Progenitor cell of endocrine pancreas (in vitro differentiated cells): Measurements from ENCODE around the gene RAB1A. TPM values are rescaled to one million over a fixed set of nuclear protein-coding genes. Genes with fewer than 3 reads are reported as not detected.

Experiments
- DNase-seq: peaks from one replicate; pipeline ENCODE4 v3.0.0; 2021; ENCODE audit warnings: low spot score; ENCODE audit not compliant: unreplicated experiment
- H3K27ac Mint-ChIP-seq: 2 replicates; pipeline ENCODE4 v1.8.0; 2021; ENCODE audit warnings: mild to moderate bottlenecking, moderate library complexity, mixed read lengths
- H3K27me3 Mint-ChIP-seq: 2 replicates; pipeline ENCODE4 v1.8.0; 2021; ENCODE audit warnings: mixed read lengths
- H3K36me3 Mint-ChIP-seq: 2 replicates; pipeline ENCODE4 v1.8.0; 2022; ENCODE audit warnings: mixed read lengths; ENCODE audit not compliant: insufficient read depth
- H3K4me1 Mint-ChIP-seq: 2 replicates; pipeline ENCODE4 v1.8.0; 2021; ENCODE audit warnings: low read depth, mixed read lengths
- H3K4me3 Mint-ChIP-seq: 2 replicates; pipeline ENCODE4 v1.8.0; 2021; ENCODE audit warnings: low read depth, mild to moderate bottlenecking, moderate library complexity, mixed read lengths
- H3K9me3 Mint-ChIP-seq: 2 replicates; pipeline ENCODE4 v1.8.0; 2021; ENCODE audit warnings: low read depth, mixed read lengths
- total RNA-seq: library from RNA; stranded (reverse); gene quantifications from 2 replicates; pipeline ENCODE4 v1.2.1, GENCODE V29; 2021
- TF ChIP-seq, protein P1 (sequence below): fragments of 200-600 bp; sonication (generic); IDR thresholded peaks from one replicate; pipeline ENCODE4 v1.5.0; 2021; ENCODE audit warnings: antibody characterized with exemption, mild to moderate bottlenecking; ENCODE audit not compliant: unreplicated experiment

The RAB1A gene
- total RNA-seq, 1 donor from 2014 or later, result 134 TPM

DNA sequence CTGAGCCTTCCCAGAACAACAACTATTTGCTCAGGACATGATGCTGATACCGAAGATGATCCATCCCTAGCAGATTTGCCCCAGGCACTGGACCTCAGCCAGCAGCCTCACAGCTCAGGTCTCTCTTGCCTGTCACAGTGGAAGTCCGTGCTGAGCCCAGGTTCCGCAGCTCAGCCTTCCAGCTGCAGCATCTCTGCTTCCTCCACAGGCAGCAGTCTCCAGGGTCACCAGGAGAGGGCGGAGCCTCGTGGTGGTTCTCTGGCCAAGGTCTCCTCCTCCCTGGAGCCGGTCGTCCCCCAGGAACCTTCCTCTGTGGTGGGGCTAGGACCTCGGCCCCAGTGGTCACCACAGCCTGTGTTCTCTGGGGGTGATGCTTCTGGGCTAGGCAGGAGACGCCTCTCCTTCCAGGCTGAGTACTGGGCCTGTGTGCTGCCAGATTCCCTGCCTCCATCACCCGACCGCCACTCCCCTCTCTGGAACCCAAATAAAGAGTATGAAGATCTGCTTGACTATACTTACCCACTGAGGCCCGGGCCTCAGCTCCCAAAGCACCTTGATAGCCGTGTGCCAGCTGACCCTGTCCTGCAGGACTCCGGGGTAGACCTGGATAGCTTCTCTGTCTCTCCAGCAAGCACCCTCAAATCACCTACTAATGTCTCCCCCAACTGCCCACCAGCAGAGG is 58.3 kb downstream of the RAB1A start:
- H3K27me3 Mint-ChIP-seq, result no peaks in the 10 kb centered on the region
- peaks cover 6% of the 10 kb centered on the region for H3K4me1 Mint-ChIP-seq
- H3K27ac Mint-ChIP-seq, result no peak overlapping the region
- DNase-seq, result no peak
- H3K4me3 Mint-ChIP-seq, result no peak overlapping the region
- TF ChIP-seq, protein P1, sequence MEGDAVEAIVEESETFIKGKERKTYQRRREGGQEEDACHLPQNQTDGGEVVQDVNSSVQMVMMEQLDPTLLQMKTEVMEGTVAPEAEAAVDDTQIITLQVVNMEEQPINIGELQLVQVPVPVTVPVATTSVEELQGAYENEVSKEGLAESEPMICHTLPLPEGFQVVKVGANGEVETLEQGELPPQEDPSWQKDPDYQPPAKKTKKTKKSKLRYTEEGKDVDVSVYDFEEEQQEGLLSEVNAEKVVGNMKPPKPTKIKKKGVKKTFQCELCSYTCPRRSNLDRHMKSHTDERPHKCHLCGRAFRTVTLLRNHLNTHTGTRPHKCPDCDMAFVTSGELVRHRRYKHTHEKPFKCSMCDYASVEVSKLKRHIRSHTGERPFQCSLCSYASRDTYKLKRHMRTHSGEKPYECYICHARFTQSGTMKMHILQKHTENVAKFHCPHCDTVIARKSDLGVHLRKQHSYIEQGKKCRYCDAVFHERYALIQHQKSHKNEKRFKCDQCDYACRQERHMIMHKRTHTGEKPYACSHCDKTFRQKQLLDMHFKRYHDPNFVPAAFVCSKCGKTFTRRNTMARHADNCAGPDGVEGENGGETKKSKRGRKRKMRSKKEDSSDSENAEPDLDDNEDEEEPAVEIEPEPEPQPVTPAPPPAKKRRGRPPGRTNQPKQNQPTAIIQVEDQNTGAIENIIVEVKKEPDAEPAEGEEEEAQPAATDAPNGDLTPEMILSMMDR, result peak; percentile 24
- no peaks in the 10 kb centered on the region for H3K9me3 Mint-ChIP-seq
- peaks cover 10% of the 10 kb centered on the region for H3K36me3 Mint-ChIP-seq

DNA sequence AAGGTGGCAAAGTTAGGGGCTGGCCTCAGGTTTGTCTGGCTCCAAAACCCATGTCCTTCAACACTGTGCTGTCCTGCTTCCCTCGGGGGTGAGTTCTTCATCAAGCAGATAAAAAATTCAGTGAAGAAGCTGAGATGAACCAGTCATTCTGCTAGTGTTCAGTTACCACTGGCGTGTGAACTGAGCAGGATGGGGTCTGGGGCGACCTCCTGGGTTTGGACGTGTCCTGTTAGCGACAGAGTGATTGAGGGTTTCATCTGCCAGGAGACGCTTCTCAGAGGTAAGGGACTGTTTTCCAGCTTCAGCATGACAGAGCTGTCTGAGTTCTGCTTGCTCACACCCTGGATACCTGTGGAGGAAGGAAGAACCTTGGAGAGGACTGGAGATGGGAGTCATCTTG is 59.0 kb downstream of the RAB1A start:
- TF ChIP-seq, protein P1, result no peak
- no peak for DNase-seq
- H3K27ac Mint-ChIP-seq, result peak overlapping the region; percentile 79
- H3K27me3 Mint-ChIP-seq, result no peaks in the 10 kb centered on the region
- H3K9me3 Mint-ChIP-seq, result no peaks in the 10 kb centered on the region
- no peak overlapping the region for H3K4me3 Mint-ChIP-seq
- peaks cover 4% of the 10 kb centered on the region for H3K4me1 Mint-ChIP-seq
- peaks cover 10% of the 10 kb centered on the region for H3K36me3 Mint-ChIP-seq

DNA sequence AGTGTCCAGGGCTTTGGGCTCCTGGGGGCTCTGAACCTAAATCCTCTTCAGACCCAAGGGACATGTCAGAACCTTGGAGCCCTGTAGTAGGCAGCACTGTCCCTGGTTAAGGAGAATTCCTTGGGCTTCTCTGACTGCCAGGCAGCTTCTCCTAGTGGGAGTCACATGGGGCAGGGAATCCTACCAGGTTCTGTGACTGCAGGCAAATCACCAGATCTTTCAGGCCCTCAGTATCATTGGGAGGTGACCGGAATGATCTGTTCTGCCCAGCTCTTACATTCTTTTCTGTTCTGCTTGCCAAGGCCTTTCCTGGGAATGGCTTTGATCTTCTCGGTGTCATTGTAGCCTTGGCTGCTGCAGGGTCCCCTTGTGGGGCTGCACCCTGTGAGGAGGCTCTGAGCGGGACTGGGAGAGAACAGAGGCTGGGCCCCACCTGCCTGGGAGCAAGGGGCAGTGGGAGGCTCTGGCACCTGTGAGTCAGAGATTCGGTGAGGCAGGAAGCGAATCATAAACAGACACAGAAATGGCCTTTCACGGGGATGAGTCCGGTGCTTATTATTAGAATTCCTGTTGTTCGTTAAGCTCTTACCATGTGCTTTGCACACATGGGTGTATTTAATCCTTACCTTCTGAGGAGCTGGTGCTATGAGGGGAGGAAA is 59.6 kb downstream of the RAB1A start:
- Mint-ChIP-seq H3K36me3 (peaks cover 10% of the 10 kb centered on the region), H3K4me1 (no peaks in the 10 kb centered on the region), H3K4me3 (no peak overlapping the region), H3K27ac (peak overlapping the region; percentile 80), H3K27me3 (no peaks in the 10 kb centered on the region), H3K9me3 (no peaks in the 10 kb centered on the region)
- DNase-seq, result no peak
- TF ChIP-seq, protein P1, result no peak

DNA sequence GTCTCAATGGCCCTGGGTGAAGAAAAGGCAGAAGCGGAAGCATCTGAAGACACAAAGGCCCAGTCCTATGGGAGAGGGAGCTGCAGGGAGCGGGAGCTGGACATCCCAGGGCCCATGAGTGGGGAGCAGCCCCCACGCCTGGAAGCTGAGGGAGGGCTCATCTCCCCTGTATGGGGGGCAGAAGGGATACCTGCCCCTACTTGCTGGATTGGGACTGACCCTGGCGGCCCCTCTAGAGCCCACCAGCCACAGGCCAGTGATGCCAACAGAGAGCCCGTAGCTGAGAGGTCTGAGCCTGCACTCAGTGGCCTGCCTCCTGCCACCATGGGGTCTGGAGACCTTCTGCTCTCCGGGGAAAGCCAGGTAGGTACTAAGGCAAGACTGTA is 60.5 kb downstream of the RAB1A start:
- no peak overlapping the region for H3K4me3 Mint-ChIP-seq
- DNase-seq, result no peak
- H3K36me3 Mint-ChIP-seq, result peaks cover 13% of the 10 kb centered on the region
- no peaks in the 10 kb centered on the region for H3K27me3 Mint-ChIP-seq
- H3K4me1 Mint-ChIP-seq, result peaks cover 3% of the 10 kb centered on the region
- no peak overlapping the region for H3K27ac Mint-ChIP-seq
- TF ChIP-seq, protein P1, result no peak
- H3K9me3 Mint-ChIP-seq, result no peaks in the 10 kb centered on the region

DNA sequence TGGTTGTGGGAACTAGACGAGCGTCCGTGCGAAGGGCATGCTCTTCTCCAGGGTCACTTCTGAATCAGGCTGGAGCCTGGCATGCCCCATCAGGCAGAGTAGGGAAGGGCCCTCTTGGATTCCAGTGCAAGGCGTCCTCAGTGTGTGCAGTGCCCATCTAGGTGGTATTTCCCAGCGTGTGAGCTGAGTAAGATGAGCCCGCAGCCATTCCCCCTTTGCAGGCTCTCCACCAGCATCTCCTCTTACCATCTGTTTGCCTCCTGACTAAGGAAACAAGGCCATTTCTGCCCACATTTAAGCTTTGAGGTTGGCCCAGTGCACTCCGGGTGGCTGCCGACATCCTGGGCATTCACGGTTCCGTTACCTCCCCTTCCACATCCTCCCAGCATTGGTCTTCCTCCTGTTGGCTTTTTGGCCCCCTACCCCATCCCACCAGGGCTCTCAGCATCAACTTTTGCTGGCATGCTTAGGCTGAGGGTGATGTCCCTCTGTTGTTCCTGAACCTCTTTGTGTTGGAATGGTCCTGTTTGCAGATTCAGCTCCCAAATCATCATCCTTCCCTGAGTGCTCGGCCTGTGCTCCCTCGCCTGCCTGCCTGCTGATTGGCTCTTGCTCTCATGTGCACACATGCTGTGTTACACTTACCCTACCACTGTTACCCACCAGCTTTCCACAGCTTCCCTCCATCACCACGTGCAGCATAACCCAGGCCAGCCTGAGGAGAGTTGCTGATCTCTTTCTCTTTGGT is 61.9 kb downstream of the RAB1A start:
- Mint-ChIP-seq H3K9me3 (no peaks in the 10 kb centered on the region), H3K27me3 (no peaks in the 10 kb centered on the region), H3K36me3 (peaks cover 8% of the 10 kb centered on the region), H3K4me3 (no peak overlapping the region), H3K4me1 (peaks cover 3% of the 10 kb centered on the region), H3K27ac (no peak overlapping the region)
- DNase-seq, result no peak
- TF ChIP-seq, protein P1, result no peak
